ENCODE measurements around the gene SLC5A10.
"Not testable (repeated sequence)": the region's sequence is repeated elsewhere in the genome, so short reads cannot be mapped to it uniquely, and the experiment has no call there.

The SLC5A10 gene

DNA sequence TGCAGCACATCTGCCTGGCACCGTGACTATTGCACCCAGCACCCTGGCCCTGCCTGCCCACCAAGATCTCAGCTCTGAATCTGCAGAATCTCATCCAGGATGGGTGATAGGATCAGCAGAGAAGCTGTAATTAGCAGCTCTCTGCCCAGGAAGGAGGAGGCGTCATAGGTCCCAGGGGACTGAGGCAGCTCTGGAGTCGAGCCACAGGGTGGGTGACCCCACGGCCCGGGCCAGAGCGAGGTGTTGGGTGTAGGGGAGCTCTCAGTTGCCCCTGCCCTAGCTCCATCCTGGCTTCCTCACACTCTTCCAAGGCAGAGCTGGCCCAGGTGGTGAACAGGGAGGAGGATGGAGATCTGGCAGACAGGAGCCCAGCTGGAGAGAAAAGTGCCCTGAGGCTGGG lies 70.8 kb downstream of the SLC5A10 start:
- Histone ChIP-seq H3K27me3 (ENCODE audit: control insufficient read depth in 5 of 5, insufficient read depth in 4 of 5, low read length in 5 of 5) (peaks cover 0 to 8% (median 0%) of the 10 kb centered on the region in 5 donors), H3K9me3 (ENCODE audit: control insufficient read depth in 5 of 5, low read length in 5 of 5) (no peaks in the 10 kb centered on the region), H3K36me3 (ENCODE audit: control insufficient read depth in 5 of 5, insufficient read depth in 5 of 5, low read length in 5 of 5) (peaks cover 0 to 9% (median 0%) of the 10 kb centered on the region in 5 donors), H3K4me3 (ENCODE audit: low read depth in 1 of 5, low read length in 5 of 5) (no peak overlapping the region), H3K4me1 (ENCODE audit: control insufficient read depth in 5 of 5, insufficient read depth in 5 of 5, low read length in 5 of 5) (no peaks in the 10 kb centered on the region), H3K27ac (ENCODE audit: low read depth, low read length) (no peak overlapping the region), H3K9ac (ENCODE audit: low read length in 5 of 5) (no peak overlapping the region)

DNA sequence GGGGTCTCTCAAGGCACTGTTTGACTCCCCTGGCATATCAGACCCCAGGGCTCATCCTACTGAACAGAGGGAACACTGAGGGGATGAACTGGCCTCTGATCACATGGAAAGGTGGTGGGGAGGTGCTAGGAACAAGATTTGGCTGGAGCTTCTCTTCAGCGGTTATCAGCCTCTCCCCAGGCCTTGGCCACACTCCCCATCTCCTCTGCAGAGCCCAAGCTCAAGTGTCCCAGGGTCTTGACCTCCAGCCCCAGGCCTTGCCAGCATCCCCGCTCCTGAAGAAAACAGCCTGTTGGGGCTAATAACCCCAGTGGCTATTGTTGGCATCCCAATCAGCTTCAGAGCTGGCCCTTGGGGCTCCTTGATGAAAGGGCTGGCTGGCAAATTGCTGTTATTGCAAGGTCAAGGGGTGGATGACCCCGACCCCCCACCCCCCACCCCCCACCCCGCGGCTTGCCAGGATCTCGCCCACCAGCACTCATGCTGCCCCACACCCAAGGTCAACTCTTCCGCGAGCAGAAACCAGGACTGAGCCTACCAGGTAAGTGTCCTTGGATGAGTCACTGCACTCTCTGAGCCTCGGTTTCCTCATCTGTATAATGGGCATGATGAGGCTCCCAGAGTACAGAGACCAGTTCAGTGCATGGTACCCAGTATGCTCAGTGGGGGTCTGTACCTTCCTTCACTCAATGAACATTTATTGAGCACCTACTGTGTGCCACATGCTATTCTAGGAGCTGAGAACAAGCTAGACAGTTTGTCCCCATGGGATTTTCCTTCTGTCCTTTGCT lies 71.4 kb downstream of the SLC5A10 start:
- Histone ChIP-seq H3K4me1 (ENCODE audit: control insufficient read depth in 5 of 5, insufficient read depth in 5 of 5, low read length in 5 of 5) (no peaks in the 10 kb centered on the region), H3K27ac (ENCODE audit: low read depth, low read length) (no peak overlapping the region), H3K4me3 (ENCODE audit: low read depth in 1 of 5, low read length in 5 of 5) (no peak overlapping the region), H3K27me3 (ENCODE audit: control insufficient read depth in 5 of 5, insufficient read depth in 4 of 5, low read length in 5 of 5) (peaks cover 0 to 4% (median 0%) of the 10 kb centered on the region in 5 donors), H3K36me3 (ENCODE audit: control insufficient read depth in 5 of 5, insufficient read depth in 5 of 5, low read length in 5 of 5) (peaks cover 0 to 9% (median 0%) of the 10 kb centered on the region in 5 donors), H3K9me3 (ENCODE audit: control insufficient read depth in 5 of 5, low read length in 5 of 5) (no peaks in the 10 kb centered on the region), H3K9ac (ENCODE audit: low read length in 5 of 5) (no peak overlapping the region)

DNA sequence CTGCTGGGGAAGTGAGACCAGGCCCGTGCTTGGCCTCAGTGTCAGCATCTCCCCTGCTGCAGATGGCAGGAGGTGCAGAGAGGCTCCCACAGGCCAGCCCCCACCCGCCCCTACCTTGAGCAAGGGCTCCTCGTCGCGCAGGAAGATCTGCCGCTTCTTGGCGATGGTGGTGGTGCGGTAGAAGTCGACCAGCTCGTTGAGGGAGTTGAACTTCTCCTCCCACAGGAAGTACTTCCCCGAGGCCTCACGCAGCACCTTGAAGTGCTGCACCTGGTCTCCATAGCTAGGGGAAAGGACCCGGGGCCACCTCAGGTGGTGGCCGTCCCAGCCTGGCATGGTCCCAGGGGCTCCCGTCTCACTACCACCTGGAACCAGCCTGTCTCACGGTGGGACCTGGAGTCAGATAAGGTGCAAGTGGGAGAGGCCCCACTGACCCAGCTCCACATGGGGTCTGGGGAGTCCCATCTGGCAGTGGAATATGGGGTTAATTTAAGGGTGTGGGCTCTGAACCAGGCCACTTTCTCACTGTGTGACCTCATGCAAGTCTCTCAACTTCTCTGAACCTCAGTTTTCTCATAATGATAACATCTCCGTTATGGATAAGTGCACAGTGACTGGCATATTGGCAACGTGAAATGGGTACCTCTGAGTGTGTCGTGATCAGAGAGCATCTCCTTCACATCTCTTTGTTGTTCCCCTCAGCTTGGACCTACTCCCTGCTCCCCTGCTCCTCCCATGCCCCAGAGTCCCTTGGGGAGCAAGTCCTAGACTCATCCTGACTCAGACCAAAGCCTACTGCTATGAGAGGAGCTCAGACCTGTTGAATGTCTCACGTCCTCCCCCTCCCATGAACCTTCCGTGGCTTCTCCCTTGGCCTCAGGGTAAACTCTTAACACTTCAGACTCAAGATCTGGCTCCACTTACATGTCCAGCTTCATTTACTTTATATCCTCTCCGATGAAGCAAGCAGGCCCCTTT lies 72.4 kb downstream of the SLC5A10 start:
- H3K4me1 ChIP-seq (ENCODE audit: control insufficient read depth in 5 of 5, insufficient read depth in 5 of 5, low read length in 5 of 5) = no peaks in the 10 kb centered on the region
- H3K36me3 ChIP-seq (ENCODE audit: control insufficient read depth in 5 of 5, insufficient read depth in 5 of 5, low read length in 5 of 5) = peaks cover 0 to 9% (median 0%) of the 10 kb centered on the region in 5 donors
- H3K27ac ChIP-seq (ENCODE audit: low read depth, low read length) = no peak overlapping the region
- no peaks in the 10 kb centered on the region for H3K27me3 ChIP-seq (ENCODE audit: control insufficient read depth in 5 of 5, insufficient read depth in 4 of 5, low read length in 5 of 5)
- H3K9ac ChIP-seq (ENCODE audit: low read length in 5 of 5) = no peak overlapping the region
- H3K9me3 ChIP-seq (ENCODE audit: control insufficient read depth in 5 of 5, low read length in 5 of 5) = no peaks in the 10 kb centered on the region
- H3K4me3 ChIP-seq (ENCODE audit: low read depth in 1 of 5, low read length in 5 of 5) = no peak overlapping the region

DNA sequence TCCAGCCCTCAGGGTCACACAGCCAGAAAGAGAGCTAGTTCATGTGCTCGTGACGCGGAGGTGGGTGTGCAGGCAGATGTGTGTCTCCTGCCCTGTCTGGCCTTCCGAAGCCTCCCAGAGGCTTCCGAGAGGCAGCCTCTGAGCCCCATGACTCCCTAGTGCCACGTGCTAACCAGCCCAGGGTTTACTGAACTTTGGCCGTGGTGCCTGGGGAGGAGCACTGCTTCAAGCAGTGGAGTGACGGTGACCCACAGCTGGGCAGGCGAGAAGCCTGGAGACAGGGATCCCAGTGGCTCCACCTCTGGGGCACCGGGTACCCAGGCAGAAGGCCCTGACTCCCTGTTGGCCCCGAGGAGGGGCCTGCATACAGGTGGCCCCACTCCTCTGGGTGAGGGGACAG lies 76.7 kb downstream of the SLC5A10 start:
- not testable (repeated sequence) for H3K27me3 ChIP-seq (ENCODE audit: control insufficient read depth in 5 of 5, insufficient read depth in 4 of 5, low read length in 5 of 5); H3K9me3 ChIP-seq (ENCODE audit: control insufficient read depth in 5 of 5, low read length in 5 of 5); H3K9ac ChIP-seq (ENCODE audit: low read length in 5 of 5); H3K4me1 ChIP-seq (ENCODE audit: control insufficient read depth in 5 of 5, insufficient read depth in 5 of 5, low read length in 5 of 5); H3K27ac ChIP-seq (ENCODE audit: low read depth, low read length); H3K4me3 ChIP-seq (ENCODE audit: low read depth in 1 of 5, low read length in 5 of 5); H3K36me3 ChIP-seq (ENCODE audit: control insufficient read depth in 5 of 5, insufficient read depth in 5 of 5, low read length in 5 of 5)

DNA sequence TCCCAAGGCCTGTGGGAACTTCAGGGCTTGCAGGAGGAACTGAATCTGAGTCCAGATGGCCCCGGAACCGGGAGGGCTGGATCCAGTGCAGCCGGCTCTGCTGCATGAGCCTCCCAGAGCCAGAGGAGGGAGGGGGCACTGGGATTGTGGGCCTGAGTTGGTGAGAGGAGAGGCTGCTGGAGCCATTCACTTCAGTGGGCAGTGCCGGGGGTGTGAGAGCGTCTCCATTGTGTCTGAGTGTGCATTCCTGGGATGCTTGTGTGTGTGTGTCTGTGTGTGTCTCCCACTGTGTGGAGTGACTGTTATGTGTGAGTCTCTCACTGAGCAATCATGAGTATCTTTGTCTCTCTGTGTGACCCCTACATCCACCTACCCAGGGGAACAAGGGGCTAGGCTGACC lies 77.8 kb downstream of the SLC5A10 start:
- not testable (repeated sequence) for H3K27me3 ChIP-seq (ENCODE audit: control insufficient read depth in 5 of 5, insufficient read depth in 4 of 5, low read length in 5 of 5); H3K4me3 ChIP-seq (ENCODE audit: low read depth in 1 of 5, low read length in 5 of 5); H3K36me3 ChIP-seq (ENCODE audit: control insufficient read depth in 5 of 5, insufficient read depth in 5 of 5, low read length in 5 of 5); H3K4me1 ChIP-seq (ENCODE audit: control insufficient read depth in 5 of 5, insufficient read depth in 5 of 5, low read length in 5 of 5); H3K9me3 ChIP-seq (ENCODE audit: control insufficient read depth in 5 of 5, low read length in 5 of 5); H3K27ac ChIP-seq (ENCODE audit: low read depth, low read length); H3K9ac ChIP-seq (ENCODE audit: low read length in 5 of 5)

DNA sequence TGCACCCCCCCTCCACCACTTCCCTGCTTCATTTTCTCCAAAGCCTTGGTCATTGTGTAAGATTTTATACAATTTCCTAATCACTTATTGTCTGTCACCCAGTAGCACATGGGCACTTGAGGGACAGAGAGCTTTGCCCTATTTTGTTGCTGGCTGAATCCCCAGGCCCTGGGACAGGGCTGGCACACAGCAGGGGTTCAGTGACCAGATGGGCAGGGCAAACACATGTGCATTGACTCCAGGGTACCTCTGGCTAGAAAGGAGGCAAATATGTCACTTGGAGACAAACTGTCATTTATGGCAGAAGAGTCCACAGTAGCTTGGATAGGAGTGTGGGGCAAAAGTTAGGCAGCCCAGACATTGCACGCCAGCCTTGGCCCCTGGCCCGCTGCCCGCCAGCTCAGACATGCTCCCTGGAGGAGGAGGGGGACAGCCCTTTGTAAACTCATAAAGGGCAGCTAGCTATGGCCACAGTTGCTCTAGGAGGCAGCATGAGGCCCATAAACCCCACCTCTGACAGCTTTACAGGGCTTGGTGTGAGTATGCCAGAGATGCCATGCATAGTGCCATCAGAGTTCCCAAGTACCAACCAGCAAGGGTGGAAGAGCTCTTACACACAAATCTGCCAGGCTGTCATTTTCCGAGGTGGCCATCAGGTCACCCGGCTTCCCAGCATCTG lies 78.9 kb downstream of the SLC5A10 start:
- not testable (repeated sequence) for H3K4me3 ChIP-seq (ENCODE audit: low read depth in 1 of 5, low read length in 5 of 5); H3K27ac ChIP-seq (ENCODE audit: low read depth, low read length); H3K9ac ChIP-seq (ENCODE audit: low read length in 5 of 5); H3K36me3 ChIP-seq (ENCODE audit: control insufficient read depth in 5 of 5, insufficient read depth in 5 of 5, low read length in 5 of 5); H3K4me1 ChIP-seq (ENCODE audit: control insufficient read depth in 5 of 5, insufficient read depth in 5 of 5, low read length in 5 of 5); H3K27me3 ChIP-seq (ENCODE audit: control insufficient read depth in 5 of 5, insufficient read depth in 4 of 5, low read length in 5 of 5); H3K9me3 ChIP-seq (ENCODE audit: control insufficient read depth in 5 of 5, low read length in 5 of 5)

DNA sequence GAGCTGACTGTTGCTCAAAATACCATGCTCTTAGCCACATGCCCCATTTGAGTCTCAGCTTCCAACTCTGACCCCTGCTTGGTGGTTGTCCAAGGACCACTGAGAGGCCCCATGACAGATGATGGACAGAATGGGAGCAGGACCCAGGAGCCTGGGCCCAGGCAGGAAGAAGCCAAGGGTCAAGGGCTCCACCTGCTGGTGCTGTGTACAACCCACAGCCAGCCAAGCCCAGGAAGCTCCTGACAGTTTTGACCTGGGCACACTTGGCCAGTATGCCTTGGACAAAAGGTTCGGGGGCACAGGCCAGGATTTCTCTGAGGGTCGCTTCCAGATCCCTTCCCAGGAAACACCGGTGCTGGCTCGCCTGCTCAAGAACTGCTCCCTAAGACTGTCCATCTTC lies 79.8 kb downstream of the SLC5A10 start:
- not testable (repeated sequence) for H3K9ac ChIP-seq (ENCODE audit: low read length in 5 of 5); H3K27ac ChIP-seq (ENCODE audit: low read depth, low read length); H3K9me3 ChIP-seq (ENCODE audit: control insufficient read depth in 5 of 5, low read length in 5 of 5); H3K27me3 ChIP-seq (ENCODE audit: control insufficient read depth in 5 of 5, insufficient read depth in 4 of 5, low read length in 5 of 5); H3K4me3 ChIP-seq (ENCODE audit: low read depth in 1 of 5, low read length in 5 of 5); H3K36me3 ChIP-seq (ENCODE audit: control insufficient read depth in 5 of 5, insufficient read depth in 5 of 5, low read length in 5 of 5); H3K4me1 ChIP-seq (ENCODE audit: control insufficient read depth in 5 of 5, insufficient read depth in 5 of 5, low read length in 5 of 5)

DNA sequence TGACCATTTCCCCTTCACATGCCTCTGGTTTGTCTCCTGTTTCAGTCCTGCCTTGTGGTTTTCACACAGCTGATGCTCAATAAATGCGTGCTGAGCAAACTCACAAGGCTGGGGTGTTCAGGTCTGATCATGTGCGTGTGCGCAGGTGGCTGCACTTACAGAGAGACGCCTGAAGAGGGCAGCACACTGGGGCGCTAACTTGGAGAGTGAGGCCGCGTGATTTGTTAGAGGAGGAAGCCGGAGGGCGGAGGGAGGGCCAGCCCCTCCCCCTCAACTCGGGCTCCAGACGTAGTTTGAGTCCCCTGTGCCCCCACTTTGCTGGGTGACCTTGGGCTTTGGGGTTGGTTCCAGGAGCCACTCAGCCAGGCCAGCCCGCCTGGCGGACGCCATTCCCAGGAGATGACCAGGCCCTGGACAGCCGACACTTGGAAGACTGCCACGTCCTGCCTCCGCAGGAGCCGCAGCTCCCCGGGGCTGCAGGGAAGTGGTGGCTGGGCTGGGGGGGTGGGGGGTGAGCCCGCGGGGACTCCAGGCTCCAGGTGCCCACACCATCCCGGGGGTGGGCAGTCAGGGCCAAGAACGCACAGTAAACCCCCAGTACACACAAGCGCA lies 80.5 kb downstream of the SLC5A10 start:
- H3K4me3 ChIP-seq (ENCODE audit: low read depth in 1 of 5, low read length in 5 of 5); H3K27ac ChIP-seq (ENCODE audit: low read depth, low read length); H3K27me3 ChIP-seq (ENCODE audit: control insufficient read depth in 5 of 5, insufficient read depth in 4 of 5, low read length in 5 of 5); H3K4me1 ChIP-seq (ENCODE audit: control insufficient read depth in 5 of 5, insufficient read depth in 5 of 5, low read length in 5 of 5); H3K36me3 ChIP-seq (ENCODE audit: control insufficient read depth in 5 of 5, insufficient read depth in 5 of 5, low read length in 5 of 5); H3K9ac ChIP-seq (ENCODE audit: low read length in 5 of 5); H3K9me3 ChIP-seq (ENCODE audit: control insufficient read depth in 5 of 5, low read length in 5 of 5): not testable (repeated sequence)

DNA sequence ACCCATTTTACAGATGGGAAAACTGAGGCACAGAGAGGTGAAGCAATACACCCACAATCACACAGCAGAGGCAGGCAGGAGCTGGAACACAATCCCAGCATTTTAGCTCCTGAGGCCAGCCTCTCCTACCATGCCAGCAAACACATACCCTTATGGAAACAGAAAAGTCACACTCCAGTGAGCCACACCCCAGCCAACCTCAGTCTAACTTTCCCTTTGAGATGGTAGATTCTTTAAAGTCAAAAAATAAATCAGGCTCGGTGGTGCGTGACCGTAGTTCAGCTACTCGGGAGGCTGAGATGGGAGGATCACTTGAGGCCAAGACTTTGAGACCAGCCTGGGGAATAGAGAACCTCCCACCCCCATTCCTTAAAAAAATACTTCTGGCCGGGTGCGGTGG lies 84.2 kb downstream of the SLC5A10 start:
- not testable (repeated sequence) for H3K36me3 ChIP-seq (ENCODE audit: control insufficient read depth in 5 of 5, insufficient read depth in 5 of 5, low read length in 5 of 5); H3K27me3 ChIP-seq (ENCODE audit: control insufficient read depth in 5 of 5, insufficient read depth in 4 of 5, low read length in 5 of 5); H3K4me3 ChIP-seq (ENCODE audit: low read depth in 1 of 5, low read length in 5 of 5); H3K4me1 ChIP-seq (ENCODE audit: control insufficient read depth in 5 of 5, insufficient read depth in 5 of 5, low read length in 5 of 5); H3K9ac ChIP-seq (ENCODE audit: low read length in 5 of 5); H3K9me3 ChIP-seq (ENCODE audit: control insufficient read depth in 5 of 5, low read length in 5 of 5); H3K27ac ChIP-seq (ENCODE audit: low read depth, low read length)

Measured in subcutaneous abdominal adipose tissue (tissue), 5 donors.